ENCODE data around the gene KRTAP9-6.

The KRTAP9-6 gene

DNA sequence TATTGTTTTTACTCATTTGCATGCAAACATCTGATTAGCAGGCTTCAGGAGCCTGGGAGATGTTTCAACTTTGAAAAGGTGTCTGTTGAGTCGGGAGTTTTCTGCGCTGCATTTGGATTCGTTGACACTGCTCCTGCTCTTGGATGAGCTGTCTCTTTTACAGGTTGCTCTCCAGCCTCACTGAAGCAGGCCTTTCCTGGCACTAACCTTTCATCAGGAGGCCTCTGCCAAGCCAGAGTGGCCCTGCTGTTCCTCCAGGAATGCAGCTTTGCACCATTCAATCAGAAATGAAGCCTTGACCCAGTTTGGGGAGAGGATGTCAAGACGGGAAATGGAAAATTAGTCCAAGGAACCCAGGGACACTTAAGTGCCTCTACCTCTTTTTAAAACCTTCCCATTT lies 37.8 kb downstream of the KRTAP9-6 start:
- no peaks in the 10 kb centered on the region for H3K36me3 ChIP-seq (ENCODE audit: control insufficient read depth, insufficient read depth, low read length)
- H3K79me1 ChIP-seq (ENCODE audit: low read length) = no peaks in the 10 kb centered on the region
- WGBS (ENCODE audit: extremely low coverage, insufficient coverage, low lambda C conversion rate) = no CpG with 5 or more reads among the region's 4 CpGs
- no peak overlapping the region for H2AK5ac ChIP-seq (ENCODE audit: low read length)
- H3K56ac ChIP-seq (ENCODE audit: low read length) = no peak overlapping the region
- DNase-seq = no peak
- H4K8ac ChIP-seq (ENCODE audit: low read depth, low read length) = no peak overlapping the region
- H2BK5ac ChIP-seq (ENCODE audit: low read length) = no peak overlapping the region
- H3K4ac ChIP-seq (ENCODE audit: low read depth, low read length) = no peak overlapping the region
- no peaks in the 10 kb centered on the region for H3K27me3 ChIP-seq (ENCODE audit: insufficient read depth, low read length, poor library complexity)
- H3K4me3 ChIP-seq (ENCODE audit: low read length) = no peak overlapping the region
- H4K5ac ChIP-seq (ENCODE audit: low read length) = no peak overlapping the region
- no peaks in the 10 kb centered on the region for H3K79me2 ChIP-seq (ENCODE audit: control insufficient read depth, insufficient read depth, low read length)
- H3K9ac ChIP-seq (ENCODE audit: low read length) = no peak overlapping the region
- no peak overlapping the region for H3K18ac ChIP-seq (ENCODE audit: low read length)
- no peak overlapping the region for H3K4me2 ChIP-seq (ENCODE audit: low read length)
- no peak overlapping the region for H2BK120ac ChIP-seq (ENCODE audit: low read depth, low read length)
- no peak overlapping the region for H2BK15ac ChIP-seq (replicated peaks; ENCODE audit: low read depth)
- H3K4me1 ChIP-seq (ENCODE audit: control insufficient read depth, low read depth, low read length) = no peaks in the 10 kb centered on the region
- H3K23ac ChIP-seq (ENCODE audit: low read length) = no peak overlapping the region
- no peak overlapping the region for H3K27ac ChIP-seq (ENCODE audit: low read depth, low read length)

DNA sequence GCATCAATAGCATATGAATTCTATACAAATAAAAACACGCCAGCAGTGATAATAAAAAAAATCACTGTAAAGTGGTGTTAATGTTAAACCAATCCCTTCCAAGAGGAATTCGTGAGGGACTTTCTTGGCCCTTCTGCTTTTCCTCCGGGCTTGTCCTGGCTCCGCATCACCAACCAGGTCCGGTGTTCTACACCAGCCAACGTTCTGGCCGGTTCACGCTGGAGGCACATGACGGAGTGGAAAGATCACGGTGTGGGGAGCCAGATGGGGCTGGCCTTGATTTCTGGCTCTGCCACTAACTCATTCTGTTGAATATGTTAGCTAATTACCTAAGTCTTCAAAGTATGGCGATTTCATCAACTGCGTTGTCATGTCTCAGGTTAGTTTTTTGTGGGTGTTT lies 38.9 kb downstream of the KRTAP9-6 start:
- Histone ChIP-seq H3K23ac (ENCODE audit: low read length) (no peak overlapping the region), H3K4ac (ENCODE audit: low read depth, low read length) (no peak overlapping the region), H4K8ac (ENCODE audit: low read depth, low read length) (no peak overlapping the region), H3K36me3 (ENCODE audit: control insufficient read depth, insufficient read depth, low read length) (no peaks in the 10 kb centered on the region), H3K27me3 (ENCODE audit: insufficient read depth, low read length, poor library complexity) (no peaks in the 10 kb centered on the region), H3K4me3 (ENCODE audit: low read length) (no peak overlapping the region), H2BK5ac (ENCODE audit: low read length) (no peak overlapping the region), H2BK120ac (ENCODE audit: low read depth, low read length) (no peak overlapping the region), H3K56ac (ENCODE audit: low read length) (no peak overlapping the region), H3K79me2 (ENCODE audit: control insufficient read depth, insufficient read depth, low read length) (no peaks in the 10 kb centered on the region), H3K27ac (ENCODE audit: low read depth, low read length) (no peak overlapping the region), H2AK5ac (ENCODE audit: low read length) (no peak overlapping the region), H3K79me1 (ENCODE audit: low read length) (no peaks in the 10 kb centered on the region), H2BK15ac (replicated peaks; ENCODE audit: low read depth) (no peak overlapping the region), H3K4me1 (ENCODE audit: control insufficient read depth, low read depth, low read length) (no peaks in the 10 kb centered on the region), H3K18ac (ENCODE audit: low read length) (no peak overlapping the region), H3K4me2 (ENCODE audit: low read length) (no peak overlapping the region), H4K5ac (ENCODE audit: low read length) (no peak overlapping the region), H3K9ac (ENCODE audit: low read length) (no peak overlapping the region)
- no CpG with 5 or more reads among the region's 12 CpGs for WGBS (ENCODE audit: extremely low coverage, insufficient coverage, low lambda C conversion rate)
- DNase-seq = no peak

DNA sequence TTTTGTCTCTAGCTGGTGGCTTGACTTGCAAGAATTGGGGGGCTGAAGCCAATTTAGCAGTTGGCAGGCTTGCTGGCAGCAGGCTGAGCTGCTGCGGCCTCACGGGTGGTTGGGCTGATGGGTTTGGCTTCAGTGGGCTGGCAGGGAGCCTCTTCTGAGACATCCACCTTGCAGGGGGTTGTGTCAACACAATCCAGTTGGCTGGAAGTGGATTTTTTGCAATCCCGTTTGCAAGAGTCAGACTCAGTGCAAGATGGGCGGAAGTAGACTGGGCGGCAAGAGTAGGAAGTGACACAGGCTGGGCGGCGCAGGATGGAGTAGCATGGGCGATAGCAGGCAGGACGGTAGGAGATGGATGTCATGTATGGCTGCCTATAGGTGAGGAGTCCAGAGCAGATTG lies 42.5 kb downstream of the KRTAP9-6 start:
- Histone ChIP-seq H3K4ac (ENCODE audit: low read depth, low read length) (no peak overlapping the region), H3K4me1 (ENCODE audit: control insufficient read depth, low read depth, low read length) (no peaks in the 10 kb centered on the region), H3K36me3 (ENCODE audit: control insufficient read depth, insufficient read depth, low read length) (no peaks in the 10 kb centered on the region), H2AK5ac (ENCODE audit: low read length) (no peak overlapping the region), H3K79me1 (ENCODE audit: low read length) (no peaks in the 10 kb centered on the region), H2BK120ac (ENCODE audit: low read depth, low read length) (no peak overlapping the region), H4K8ac (ENCODE audit: low read depth, low read length) (no peak overlapping the region), H3K4me2 (ENCODE audit: low read length) (no peak overlapping the region), H3K79me2 (ENCODE audit: control insufficient read depth, insufficient read depth, low read length) (no peaks in the 10 kb centered on the region), H4K5ac (ENCODE audit: low read length) (no peak overlapping the region), H2BK15ac (replicated peaks; ENCODE audit: low read depth) (no peak overlapping the region), H3K56ac (ENCODE audit: low read length) (no peak overlapping the region), H2BK5ac (ENCODE audit: low read length) (no peak overlapping the region), H3K18ac (ENCODE audit: low read length) (no peak overlapping the region), H3K4me3 (ENCODE audit: low read length) (no peak overlapping the region), H3K27me3 (ENCODE audit: insufficient read depth, low read length, poor library complexity) (no peaks in the 10 kb centered on the region), H3K9ac (ENCODE audit: low read length) (no peak overlapping the region), H3K23ac (ENCODE audit: low read length) (no peak overlapping the region), H3K27ac (ENCODE audit: low read depth, low read length) (no peak overlapping the region)
- DNase-seq = no peak
- WGBS (ENCODE audit: extremely low coverage, insufficient coverage, low lambda C conversion rate) = no CpG with 5 or more reads among the region's 9 CpGs

GRCh38 chr17:41308251-41308917 lies 43.2 kb downstream of the KRTAP9-6 start:
- H3K18ac ChIP-seq (ENCODE audit: low read length) = no peak overlapping the region
- H4K5ac ChIP-seq (ENCODE audit: low read length) = no peak overlapping the region
- no peaks in the 10 kb centered on the region for H3K27me3 ChIP-seq (ENCODE audit: insufficient read depth, low read length, poor library complexity)
- H3K36me3 ChIP-seq (ENCODE audit: control insufficient read depth, insufficient read depth, low read length) = no peaks in the 10 kb centered on the region
- DNase-seq = no peak
- H2BK5ac ChIP-seq (ENCODE audit: low read length) = no peak overlapping the region
- H3K79me2 ChIP-seq (ENCODE audit: control insufficient read depth, insufficient read depth, low read length) = no peaks in the 10 kb centered on the region
- no peak overlapping the region for H2AK5ac ChIP-seq (ENCODE audit: low read length)
- H3K23ac ChIP-seq (ENCODE audit: low read length) = no peak overlapping the region
- H3K79me1 ChIP-seq (ENCODE audit: low read length) = no peaks in the 10 kb centered on the region
- no peak overlapping the region for H3K56ac ChIP-seq (ENCODE audit: low read length)
- H3K4me1 ChIP-seq (ENCODE audit: control insufficient read depth, low read depth, low read length) = no peaks in the 10 kb centered on the region
- no CpG with 5 or more reads among the region's 10 CpGs for WGBS (ENCODE audit: extremely low coverage, insufficient coverage, low lambda C conversion rate)
- H2BK120ac ChIP-seq (ENCODE audit: low read depth, low read length) = no peak overlapping the region
- no peak overlapping the region for H3K4me3 ChIP-seq (ENCODE audit: low read length)
- H3K4ac ChIP-seq (ENCODE audit: low read depth, low read length) = no peak overlapping the region
- no peak overlapping the region for H2BK15ac ChIP-seq (replicated peaks; ENCODE audit: low read depth)
- H3K9ac ChIP-seq (ENCODE audit: low read length) = no peak overlapping the region
- H4K8ac ChIP-seq (ENCODE audit: low read depth, low read length) = no peak overlapping the region
- H3K27ac ChIP-seq (ENCODE audit: low read depth, low read length) = no peak overlapping the region
- no peak overlapping the region for H3K4me2 ChIP-seq (ENCODE audit: low read length)

DNA sequence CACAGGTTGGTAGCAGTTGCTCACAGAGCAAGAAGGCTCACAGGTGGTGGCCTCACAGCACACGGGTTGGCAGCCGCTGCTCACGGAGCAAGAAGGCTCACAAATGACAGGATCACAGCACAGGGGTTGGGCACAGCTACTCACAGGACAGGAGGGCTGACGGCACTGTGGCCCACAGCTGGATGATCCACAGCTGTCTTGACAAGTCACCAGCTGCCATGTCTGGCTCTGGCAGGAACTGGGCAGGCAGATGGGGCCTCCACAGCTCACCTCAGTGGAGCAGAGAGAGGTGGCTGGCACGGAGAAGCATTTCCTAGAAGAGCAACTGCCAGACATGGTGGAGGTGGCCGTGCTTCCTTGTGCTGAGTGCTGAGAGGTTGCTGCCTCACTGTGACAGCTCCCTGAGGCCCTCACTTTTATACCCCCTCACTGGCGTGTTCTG lies 43.8 kb downstream of the KRTAP9-6 start, which contains the start of gene KRTAP16-1:
Gene KRTAP16-1, minus strand, starts transcription at position 392 of the 442 bp plus-strand sequence. Its CDS starts 56 bp downstream, at position 336.
- Histone ChIP-seq H3K36me3 (ENCODE audit: control insufficient read depth, insufficient read depth, low read length) (no peaks in the 10 kb centered on the region), H3K27me3 (ENCODE audit: insufficient read depth, low read length, poor library complexity) (no peaks in the 10 kb centered on the region), H2BK120ac (ENCODE audit: low read depth, low read length) (no peak within 1 kb of the TSS), H3K4ac (ENCODE audit: low read depth, low read length) (no peak within 1 kb of the TSS), H3K79me2 (ENCODE audit: control insufficient read depth, insufficient read depth, low read length) (no peaks in the 10 kb centered on the region), H2BK15ac (replicated peaks; ENCODE audit: low read depth) (no peak within 1 kb of the TSS), H3K4me2 (ENCODE audit: low read length) (no peak within 1 kb of the TSS), H3K23ac (ENCODE audit: low read length) (no peak within 1 kb of the TSS), H3K27ac (ENCODE audit: low read depth, low read length) (no peak within 1 kb of the TSS), H2BK5ac (ENCODE audit: low read length) (no peak within 1 kb of the TSS), H3K4me1 (ENCODE audit: control insufficient read depth, low read depth, low read length) (no peaks in the 10 kb centered on the region), H3K9ac (ENCODE audit: low read length) (no peak within 1 kb of the TSS), H2AK5ac (ENCODE audit: low read length) (no peak within 1 kb of the TSS), H3K79me1 (ENCODE audit: low read length) (no peaks in the 10 kb centered on the region), H3K56ac (ENCODE audit: low read length) (no peak within 1 kb of the TSS), H3K4me3 (ENCODE audit: low read length) (no peak within 1 kb of the TSS), H4K8ac (ENCODE audit: low read depth, low read length) (no peak within 1 kb of the TSS), H4K5ac (ENCODE audit: low read length) (no peak within 1 kb of the TSS), H3K18ac (ENCODE audit: low read length) (no peak within 1 kb of the TSS)
- DNase-seq = no peak
- WGBS (ENCODE audit: extremely low coverage, insufficient coverage, low lambda C conversion rate) = no CpG with 5 or more reads among the region's 7 CpGs

DNA sequence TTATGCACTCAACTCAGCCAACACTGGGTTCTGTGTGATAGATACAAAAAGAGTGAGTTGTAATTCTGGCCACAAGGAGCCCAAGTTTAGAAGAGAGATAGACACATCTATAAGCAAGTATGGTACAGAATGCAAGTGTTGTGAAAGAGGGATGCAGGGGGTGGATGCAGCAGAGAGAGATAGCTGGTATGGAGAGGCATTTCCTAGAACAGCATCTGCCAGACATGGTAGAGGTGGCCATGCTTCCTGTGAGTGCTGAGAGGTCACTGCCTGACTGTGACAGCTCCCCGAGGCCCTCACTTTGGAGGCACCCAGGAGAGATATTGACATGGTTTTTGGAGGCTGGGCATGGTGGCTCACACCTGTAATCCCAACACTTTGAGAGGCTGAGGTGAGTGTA lies 45.9 kb downstream of the KRTAP9-6 start:
- H2BK15ac ChIP-seq (replicated peaks; ENCODE audit: low read depth) = no peak overlapping the region
- H3K79me2 ChIP-seq (ENCODE audit: control insufficient read depth, insufficient read depth, low read length) = no peaks in the 10 kb centered on the region
- H3K4me1 ChIP-seq (ENCODE audit: control insufficient read depth, low read depth, low read length) = no peaks in the 10 kb centered on the region
- no peak overlapping the region for H3K23ac ChIP-seq (ENCODE audit: low read length)
- H2BK120ac ChIP-seq (ENCODE audit: low read depth, low read length) = no peak overlapping the region
- no CpG with 5 or more reads among the region's 1 CpG for WGBS (ENCODE audit: extremely low coverage, insufficient coverage, low lambda C conversion rate)
- H3K27me3 ChIP-seq (ENCODE audit: insufficient read depth, low read length, poor library complexity) = no peaks in the 10 kb centered on the region
- no peak overlapping the region for H4K5ac ChIP-seq (ENCODE audit: low read length)
- H3K4me2 ChIP-seq (ENCODE audit: low read length) = no peak overlapping the region
- no peak overlapping the region for H2AK5ac ChIP-seq (ENCODE audit: low read length)
- no peak for DNase-seq
- H3K4ac ChIP-seq (ENCODE audit: low read depth, low read length) = no peak overlapping the region
- H3K56ac ChIP-seq (ENCODE audit: low read length) = no peak overlapping the region
- no peak overlapping the region for H2BK5ac ChIP-seq (ENCODE audit: low read length)
- H3K9ac ChIP-seq (ENCODE audit: low read length) = no peak overlapping the region
- H3K18ac ChIP-seq (ENCODE audit: low read length) = no peak overlapping the region
- no peak overlapping the region for H4K8ac ChIP-seq (ENCODE audit: low read depth, low read length)
- no peak overlapping the region for H3K4me3 ChIP-seq (ENCODE audit: low read length)
- no peaks in the 10 kb centered on the region for H3K36me3 ChIP-seq (ENCODE audit: control insufficient read depth, insufficient read depth, low read length)
- H3K27ac ChIP-seq (ENCODE audit: low read depth, low read length) = no peak overlapping the region
- no peaks in the 10 kb centered on the region for H3K79me1 ChIP-seq (ENCODE audit: low read length)

Measured in mesendoderm (in vitro differentiated cells).